Tibial nerve (tissue), 4 donors: ENCODE results near the gene CCDC85C. TPM values are rescaled to one million over a fixed set of nuclear protein-coding genes. Genes with fewer than 3 reads are reported as not detected.

Experiments
- DNase-seq, 2 donors: peaks; one replicate each; pipeline ENCODE4 v3.0.0-alpha.2; 2019; ENCODE audit warnings: low spot score in 2 of 2
- H3K27ac ChIP-seq, 4 donors: fragments of 200-600 bp; sonication (generic) in 3 of 4; one replicate each; pipeline ENCODE4 v1.5.1; 2017 to 2019; ENCODE audit warnings: mild to moderate bottlenecking in 1 of 4
- H3K27me3 ChIP-seq, 2 donors: fragments of 200-600 bp; sonication (generic) in 1 of 2; one replicate each; pipeline versions ENCODE4 v1.5.1 to v1.6.0; 2017 to 2019
- H3K36me3 ChIP-seq, 3 donors: fragments of 200-600 bp; sonication (generic); one replicate each; pipeline ENCODE4 v1.5.1; 2018 to 2019
- H3K4me1 ChIP-seq, 4 donors: fragments of 200-600 bp; sonication (generic) in 3 of 4; one replicate each; pipeline ENCODE4 v1.5.1; 2017 to 2019
- H3K4me3 ChIP-seq, 4 donors: fragments of 200-600 bp; sonication (generic) in 3 of 4; one replicate each; pipeline ENCODE4 v1.5.1; 2017 to 2019; ENCODE audit warnings: mild to moderate bottlenecking in 1 of 4, moderate library complexity in 1 of 4
- H3K9me3 ChIP-seq, 4 donors: fragments of 200-600 bp; sonication (generic) in 3 of 4; one replicate each; pipeline ENCODE4 v1.5.1; 2017 to 2019
- CTCF ChIP-seq, 5 experiments: fragments of 200-600 bp in 3 of 5; fragments of 450-650 bp in 2 of 5; sonication (generic) in 3 of 5; IDR thresholded peaks; one replicate each; pipeline ENCODE4 v1.5.1; 2016 to 2019; ENCODE audit warnings: antibody characterized with exemption in 5 of 5, mild to moderate bottlenecking in 3 of 5, moderate library complexity in 2 of 5
- EP300 ChIP-seq, 2 donors: sonication (generic); formaldehyde crosslinking; IDR thresholded peaks; one replicate each; pipeline ENCODE4 v1.6.1; 2017; ENCODE audit warnings: antibody characterized with exemption in 2 of 2, mild to moderate bottlenecking in 1 of 2
- POLR2A ChIP-seq, 2 donors: fragments of 450-650 bp; IDR thresholded peaks; one replicate each; pipeline ENCODE4 v1.6.1; 2017; ENCODE audit warnings: antibody characterized with exemption in 2 of 2, mild to moderate bottlenecking in 2 of 2, moderate library complexity in 2 of 2
- WGBS, 2 donors: methylation state at CpG; one replicate each; pipeline ENCODE4 v1.1.5; 2018; 5-methylcytosine and 5-hydroxymethylcytosine counted together
- total RNA-seq, 4 donors: library from RNA; depleted of rRNA; stranded (reverse); fragments of >200 nt; gene quantifications; one replicate each; pipeline ENCODE4 v1.1.0, GENCODE V29; 2016

CCDC85C gene
- total RNA-seq, 4 donors from 2014 or later = 0.60 to 4.6 (median 1.8) TPM

GRCh38 chr14:99595034-99595433 is 9.0 kb downstream of the CCDC85C start:
- TF ChIP-seq EP300 (IDR thresholded peaks at IDR 0.05) = no peak
- no peak for TF ChIP-seq POLR2A (IDR thresholded peaks at IDR 0.05)
- no peak for TF ChIP-seq CTCF (IDR thresholded peaks at IDR 0.05)
- 91 to 93% methylated on average over 8 of the region's 9 CpGs for WGBS, 2 donors
- no peaks in the 10 kb centered on the region for H3K9me3 ChIP-seq
- DNase-seq = no peak
- no peaks in the 10 kb centered on the region for H3K27me3 ChIP-seq
- peaks cover 0 to 37% (median 2%) of the 10 kb centered on the region in 4 donors for H3K4me1 ChIP-seq
- H3K36me3 ChIP-seq = no peaks in the 10 kb centered on the region
- no peak overlapping the region for H3K27ac ChIP-seq
- H3K4me3 ChIP-seq = no peak overlapping the region

- 78 to 86% methylated on average over 8 of the region's 9 CpGs for WGBS, 2 donors
- TF ChIP-seq CTCF (IDR thresholded peaks at IDR 0.05) (no peak), POLR2A (IDR thresholded peaks at IDR 0.05) (no peak)
- peaks cover 0 to 44% (median 2%) of the 10 kb centered on the region in 4 donors for H3K4me1 ChIP-seq
- no peaks in the 10 kb centered on the region for H3K9me3 ChIP-seq
- no peak overlapping the region for H3K4me3 ChIP-seq
- no peaks in the 10 kb centered on the region for H3K27me3 ChIP-seq
- no peak for DNase-seq
- no peaks in the 10 kb centered on the region for H3K36me3 ChIP-seq
- no peak overlapping the region for H3K27ac ChIP-seq
Measured at GRCh38 chr14:99593971-99594841, 9.8 kb downstream of the CCDC85C start.

- Histone ChIP-seq H3K4me1 (peaks cover 0 to 47% (median 2%) of the 10 kb centered on the region in 4 donors), H3K4me3 (no peak overlapping the region), H3K27ac (no peak overlapping the region), H3K36me3 (no peaks in the 10 kb centered on the region), H3K27me3 (no peaks in the 10 kb centered on the region), H3K9me3 (no peaks in the 10 kb centered on the region)
- TF ChIP-seq CTCF (IDR thresholded peaks at IDR 0.05) = no peak
- TF ChIP-seq EP300 (IDR thresholded peaks at IDR 0.05) = no peak
- TF ChIP-seq POLR2A (IDR thresholded peaks at IDR 0.05) = no peak
- DNase-seq = no peak
- WGBS, 2 donors = 66 to 67% methylated on average over 13 to 31 of the region's 36 CpGs
Measured at GRCh38 chr14:99592933-99593753, 10.9 kb downstream of the CCDC85C start.

- Histone ChIP-seq H3K4me1 (peaks cover 0 to 47% (median 2%) of the 10 kb centered on the region in 4 donors), H3K27ac (no peak overlapping the region), H3K9me3 (no peaks in the 10 kb centered on the region), H3K27me3 (no peaks in the 10 kb centered on the region), H3K36me3 (no peaks in the 10 kb centered on the region), H3K4me3 (no peak overlapping the region)
- DNase-seq = no peak
- 49 to 55% methylated on average over 2 of the region's 2 CpGs for WGBS, 2 donors
- TF ChIP-seq CTCF (IDR thresholded peaks at IDR 0.05) = no peak
- no peak for TF ChIP-seq EP300 (IDR thresholded peaks at IDR 0.05)
Measured at GRCh38 chr14:99592394-99592793, 11.6 kb downstream of the CCDC85C start.
